HL-60 (cell line): ENCODE data around the gene KLHL26.

Experiments
- DNase-seq, 2 experiments: peaks; one replicate each; pipeline ENCODE4 v3.0.0-alpha.2; 2010 to 2020; ENCODE audit warnings: low read depth in 1 of 2, low spot score in 1 of 2
- H3K27ac ChIP-seq: fragments of 250-450 bp; sonication (Bioruptor Pico); replicated peaks from 2 replicates; pipeline ENCODE4 v1.5.1; 2020; ENCODE audit warnings: mild to moderate bottlenecking, moderate library complexity
- H3K27me3 ChIP-seq: fragments of 250-450 bp; sonication (Bioruptor Pico); 2 replicates; pipeline ENCODE4 v1.5.1; 2021; ENCODE audit warnings: mild to moderate bottlenecking, moderate library complexity; ENCODE audit not compliant: insufficient read depth, poor library complexity, severe bottlenecking
- H3K4me3 ChIP-seq: replicated peaks from 2 replicates; pipeline ENCODE4 v1.5.1; 2011; ENCODE audit warnings: mild to moderate bottlenecking, control low read depth, low read length; ENCODE audit not compliant: insufficient read depth
- CTCF ChIP-seq: IDR thresholded peaks from one replicate; pipeline ENCODE4 v1.5.1; 2011; ENCODE audit warnings: low read length, control low read depth, inconsistent platforms; ENCODE audit not compliant: insufficient read depth
- GABPA ChIP-seq: IDR thresholded peaks from 2 replicates; pipeline ENCODE4 v1.6.1; 2012; ENCODE audit warnings: low read depth
- POLR2AphosphoS5 ChIP-seq: IDR thresholded peaks from 2 replicates; pipeline ENCODE4 v1.6.1; 2012; ENCODE audit warnings: low read depth
- REST ChIP-seq: IDR thresholded peaks from 2 replicates; pipeline ENCODE4 v1.6.1; 2012; ENCODE audit warnings: low read depth; ENCODE audit not compliant: insufficient replicate concordance
- SPI1 ChIP-seq: IDR thresholded peaks from 2 replicates; pipeline ENCODE4 v1.6.1; 2012; ENCODE audit warnings: low read depth, mild to moderate bottlenecking, borderline replicate concordance
- long read RNA-seq: library from polyadenylated mRNA; unstranded; transcript quantifications from one replicate; pipeline ENCODE4 v2.0.0, GENCODE V29; 2020

KLHL26 gene
- long read RNA-seq, full-length matches to known transcripts, result 40 of 43 reads
- long read RNA-seq, partial matches to known transcripts, result 1 of 43 reads
- long read RNA-seq, other reads (novel, unspliced or antisense), result 2 of 43 reads

- TF ChIP-seq SPI1 (no peak), GABPA (no peak), CTCF (no peak), POLR2AphosphoS5 (peak; percentile 63; the same call in 1 of the 2 replicates), REST (peak; percentile 60)
- Histone ChIP-seq H3K27me3 (peaks cover 3% of the 10 kb centered on the region), H3K4me3 (peak within 1 kb of the TSS; percentile 76), H3K27ac (peak within 1 kb of the TSS; percentile 78)
- no peak for DNase-seq
Measured at GRCh38 chr19:18636969-18637629, at the start of gene KLHL26. TSS of gene KLHL26 (plus strand) at chr19:18637028. CDS start at chr19:18637055, 27 bp downstream.

DNA sequence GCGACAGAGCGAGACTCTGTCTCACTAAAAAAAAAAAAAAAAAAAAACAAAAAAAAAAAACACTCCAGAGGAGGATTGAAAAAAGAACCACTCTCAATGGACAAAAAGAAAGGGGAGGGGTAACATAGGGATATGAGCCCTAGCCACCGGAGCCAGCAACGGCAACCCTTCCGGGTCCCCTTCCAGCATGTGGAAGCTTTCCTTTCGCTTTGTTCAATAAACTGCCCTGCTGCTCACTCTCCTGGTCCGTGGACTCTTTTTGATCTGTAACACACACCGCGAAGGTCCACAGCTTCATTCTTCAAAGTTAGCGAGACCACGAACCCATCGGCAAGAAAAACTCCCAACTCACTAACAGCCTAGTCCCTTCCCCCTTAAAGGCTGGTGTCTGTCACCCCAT is 49.3 kb upstream of the KLHL26 start:
- TF ChIP-seq POLR2AphosphoS5, result no peak
- TF ChIP-seq CTCF, result no peak
- no peak for TF ChIP-seq GABPA
- TF ChIP-seq SPI1, result no peak
- TF ChIP-seq REST, result no peak
- no peak overlapping the region for H3K4me3 ChIP-seq
- DNase-seq, result no peak

DNA sequence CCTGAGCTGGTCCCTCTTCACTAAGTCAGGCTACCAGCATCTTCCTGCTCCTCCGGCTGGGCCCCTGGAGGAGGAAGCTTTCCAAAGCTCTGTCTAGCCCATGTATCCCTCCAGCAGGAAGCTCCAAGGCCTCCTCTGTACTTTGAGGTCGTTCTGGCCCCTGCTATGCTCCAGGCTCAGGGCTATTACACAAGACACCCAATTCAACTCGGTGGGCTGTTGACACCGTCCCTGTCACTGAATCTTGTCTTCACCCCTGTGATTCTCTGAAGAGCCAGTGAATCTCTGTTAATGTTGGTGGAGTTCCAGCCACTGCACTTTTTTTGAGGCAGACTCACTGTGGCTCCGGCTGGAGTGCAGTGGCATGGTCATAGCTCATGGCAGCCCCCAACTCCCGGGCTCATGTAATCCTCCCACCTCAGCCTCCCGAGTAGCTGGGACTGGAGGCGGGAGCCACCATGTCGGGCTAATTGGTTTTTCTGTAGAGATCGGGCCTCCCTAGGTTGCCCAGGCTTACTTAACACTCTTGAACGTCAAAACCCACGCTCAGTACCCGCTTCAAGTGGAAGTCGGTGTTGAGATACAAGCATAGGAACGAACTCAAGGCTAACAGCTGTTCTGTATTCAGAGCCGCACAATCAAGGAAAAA is 48.7 kb upstream of the KLHL26 start:
- H3K27me3 ChIP-seq, result no peaks in the 10 kb centered on the region
- DNase-seq, result no peak
- H3K4me3 ChIP-seq, result peak overlapping the region; percentile 73
- TF ChIP-seq POLR2AphosphoS5, result no peak
- no peak for TF ChIP-seq GABPA
- TF ChIP-seq SPI1, result no peak
- TF ChIP-seq CTCF, result no peak
- no peak for TF ChIP-seq REST
- H3K27ac ChIP-seq, result peak overlapping the region; percentile 82

More for the DNA sequence above, 49.3 kb upstream of the KLHL26 start:
- Histone ChIP-seq H3K27ac (no peak overlapping the region; the same call in 1 of the 2 replicates), H3K27me3 (no peaks in the 10 kb centered on the region)
